ENCODE measurements around the gene CA4. TPM values are rescaled to one million over a fixed set of nuclear protein-coding genes. Genes with fewer than 3 reads are reported as not detected.

The CA4 gene
- total and polyA plus RNA-seq, 2 experiments from 2014 or later, result 1.2 to 6.1 TPM

DNA sequence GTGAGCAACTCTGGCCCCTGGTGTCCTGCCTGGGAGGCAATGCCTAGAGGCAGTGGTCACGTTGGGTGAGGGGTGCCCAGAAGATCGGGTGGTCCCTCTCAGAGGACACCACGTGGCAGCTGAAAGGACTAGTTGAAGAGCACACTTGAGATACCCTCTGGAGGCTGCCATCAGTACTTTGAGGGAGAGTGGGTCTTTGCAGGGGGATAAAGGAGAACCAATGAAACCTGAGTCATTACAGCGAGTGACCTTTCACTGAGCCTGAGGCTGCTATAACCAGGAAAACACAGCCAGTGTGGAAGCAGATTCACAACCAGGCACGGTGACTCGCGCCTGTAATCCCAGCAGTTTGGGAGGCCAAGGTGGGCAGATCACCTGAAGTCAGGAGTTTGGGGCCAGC, 18.9 kb downstream of the CA4 start:
- no peak overlapping the region for H3K4me2 ChIP-seq
- 71% methylated on average over 7 of the region's 7 CpGs for WGBS (ENCODE audit: low lambda C conversion rate, missing lambda C conversion rate)
- TF ChIP-seq EZH2 (IDR thresholded peaks at IDR 0.05; ENCODE audit: borderline replicate concordance) (no peak), EZH2phosphoT487 (IDR thresholded peaks at IDR 0.05; ENCODE audit: low read depth, severe bottlenecking, unreplicated experiment) (no peak)
- TF ChIP-seq, protein P1, sequence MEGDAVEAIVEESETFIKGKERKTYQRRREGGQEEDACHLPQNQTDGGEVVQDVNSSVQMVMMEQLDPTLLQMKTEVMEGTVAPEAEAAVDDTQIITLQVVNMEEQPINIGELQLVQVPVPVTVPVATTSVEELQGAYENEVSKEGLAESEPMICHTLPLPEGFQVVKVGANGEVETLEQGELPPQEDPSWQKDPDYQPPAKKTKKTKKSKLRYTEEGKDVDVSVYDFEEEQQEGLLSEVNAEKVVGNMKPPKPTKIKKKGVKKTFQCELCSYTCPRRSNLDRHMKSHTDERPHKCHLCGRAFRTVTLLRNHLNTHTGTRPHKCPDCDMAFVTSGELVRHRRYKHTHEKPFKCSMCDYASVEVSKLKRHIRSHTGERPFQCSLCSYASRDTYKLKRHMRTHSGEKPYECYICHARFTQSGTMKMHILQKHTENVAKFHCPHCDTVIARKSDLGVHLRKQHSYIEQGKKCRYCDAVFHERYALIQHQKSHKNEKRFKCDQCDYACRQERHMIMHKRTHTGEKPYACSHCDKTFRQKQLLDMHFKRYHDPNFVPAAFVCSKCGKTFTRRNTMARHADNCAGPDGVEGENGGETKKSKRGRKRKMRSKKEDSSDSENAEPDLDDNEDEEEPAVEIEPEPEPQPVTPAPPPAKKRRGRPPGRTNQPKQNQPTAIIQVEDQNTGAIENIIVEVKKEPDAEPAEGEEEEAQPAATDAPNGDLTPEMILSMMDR (IDR thresholded peaks at IDR 0.05; ENCODE audit: poor library complexity), result no peak
- H3K36me3 ChIP-seq (replicated peaks; ENCODE audit: insufficient read depth, low read depth), result no peaks in the 10 kb centered on the region
- H3K27ac ChIP-seq, result no peak overlapping the region
- H4K20me1 ChIP-seq (ENCODE audit: insufficient read depth, poor library complexity, severe bottlenecking), result no peaks in the 10 kb centered on the region
- no peaks in the 10 kb centered on the region for H3K27me3 ChIP-seq
- no peak overlapping the region for H3K4me3 ChIP-seq
- H3K79me2 ChIP-seq, result no peaks in the 10 kb centered on the region
- no peak for DNase-seq (ENCODE audit: low spot score)
- no peaks in the 10 kb centered on the region for H3K9me3 ChIP-seq (ENCODE audit: low read depth)
- H3K4me1 ChIP-seq (ENCODE audit: insufficient read depth), result no peaks in the 10 kb centered on the region
- H3K9me2 ChIP-seq (replicated peaks; ENCODE audit: insufficient read depth), result no peaks in the 10 kb centered on the region
- H2AFZ ChIP-seq, result no peak overlapping the region

DNA sequence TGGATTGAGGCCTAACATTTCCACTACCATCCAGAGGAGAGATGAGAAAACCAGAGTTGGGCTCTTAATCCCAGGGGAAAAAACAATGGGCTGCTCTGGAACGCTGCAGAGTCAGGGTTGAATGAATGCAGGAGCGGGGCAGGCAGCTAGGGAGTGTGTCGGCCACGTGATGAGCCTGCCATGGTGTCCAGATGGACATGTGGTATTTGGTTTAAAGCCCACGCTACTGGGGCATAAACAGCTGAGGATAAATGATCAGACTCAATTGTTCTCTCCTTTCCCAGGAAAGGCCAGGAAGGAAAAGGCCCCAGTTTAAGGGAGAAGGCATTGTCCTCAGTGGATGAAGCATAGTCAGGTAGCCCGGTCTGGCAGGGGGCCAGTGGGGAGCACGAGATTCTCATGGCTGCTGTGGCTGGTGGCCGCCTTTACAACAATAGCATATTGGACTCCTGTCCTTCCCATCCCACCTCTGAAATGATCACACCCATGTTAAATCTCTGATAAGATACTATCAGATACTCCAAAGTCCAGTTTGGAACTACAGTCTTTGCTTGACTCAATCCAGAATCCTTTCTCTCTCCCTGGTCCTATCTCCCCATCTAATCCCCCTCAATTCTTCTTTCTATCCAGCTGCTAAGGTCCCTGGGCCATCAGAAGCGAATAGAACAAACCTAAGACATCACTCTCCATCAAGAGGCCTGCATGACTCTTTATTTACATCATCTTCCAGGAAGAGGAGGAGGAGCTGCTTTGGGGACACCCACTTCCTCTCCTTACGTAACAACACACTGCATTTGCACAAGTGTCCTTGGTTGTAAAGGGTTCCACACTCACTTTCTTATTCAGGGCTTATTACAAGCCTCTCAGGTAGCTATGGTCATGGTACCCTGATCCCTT, 20.4 kb downstream of the CA4 start:
- H3K79me2 ChIP-seq, result no peaks in the 10 kb centered on the region

DNA sequence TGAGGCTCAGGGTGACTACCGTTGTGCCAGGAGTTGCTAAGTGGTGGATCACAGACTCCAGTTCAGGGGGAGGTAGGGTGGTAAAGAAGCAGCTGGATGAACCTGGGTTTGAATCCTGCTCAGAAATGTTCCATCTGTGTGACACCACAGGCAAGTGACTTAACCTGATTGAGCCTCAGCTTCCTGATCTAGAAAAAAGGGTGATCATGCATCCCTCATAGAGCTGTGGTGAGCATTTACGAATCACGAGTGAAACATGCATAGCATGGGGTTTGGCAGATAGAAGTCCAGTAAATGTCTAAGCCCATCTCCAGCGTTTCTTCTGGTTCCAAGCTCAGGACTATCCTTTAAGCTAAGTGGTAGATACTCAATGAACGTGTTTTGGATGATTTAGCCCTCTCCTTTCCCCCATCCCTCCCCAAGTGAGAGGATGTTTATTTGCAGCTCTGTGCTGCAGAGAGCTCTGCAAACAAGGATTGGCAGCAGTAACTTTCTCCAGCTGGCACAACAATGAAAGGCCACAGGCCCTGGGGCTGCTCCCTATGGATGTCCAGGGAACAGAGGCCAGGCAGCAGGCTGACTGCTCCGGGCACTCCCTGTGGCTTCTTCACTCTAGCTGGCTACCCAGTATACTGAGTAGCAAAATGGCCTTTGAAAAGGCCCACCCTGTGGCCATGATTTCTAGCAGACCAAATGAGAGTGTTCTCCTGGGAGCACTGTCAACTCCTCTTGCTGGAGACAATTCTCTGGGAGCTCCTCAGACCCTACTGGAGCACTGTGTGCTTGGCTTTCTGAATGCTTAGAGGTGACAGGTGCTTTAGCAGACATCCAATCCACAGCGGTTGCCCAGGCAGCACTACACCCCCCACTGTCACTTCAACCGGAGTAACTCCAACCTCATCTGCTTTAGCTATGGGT, 21.3 kb downstream of the CA4 start:
- no peaks in the 10 kb centered on the region for H4K20me1 ChIP-seq (ENCODE audit: insufficient read depth, poor library complexity, severe bottlenecking)
- no peaks in the 10 kb centered on the region for H3K4me1 ChIP-seq (ENCODE audit: insufficient read depth)
- no peaks in the 10 kb centered on the region for H3K36me3 ChIP-seq (replicated peaks; ENCODE audit: insufficient read depth, low read depth)
- H3K9me2 ChIP-seq (replicated peaks; ENCODE audit: insufficient read depth), result no peaks in the 10 kb centered on the region
- TF ChIP-seq, protein P1 (IDR thresholded peaks at IDR 0.05; ENCODE audit: poor library complexity), result no peak
- TF ChIP-seq EZH2 (IDR thresholded peaks at IDR 0.05; ENCODE audit: borderline replicate concordance) (no peak), EZH2phosphoT487 (IDR thresholded peaks at IDR 0.05; ENCODE audit: low read depth, severe bottlenecking, unreplicated experiment) (no peak)
- H2AFZ ChIP-seq, result no peak overlapping the region
- no peaks in the 10 kb centered on the region for H3K79me2 ChIP-seq
- DNase-seq (ENCODE audit: low spot score), result no peak
- no peak overlapping the region for H3K4me2 ChIP-seq
- H3K9me3 ChIP-seq (ENCODE audit: low read depth), result no peaks in the 10 kb centered on the region
- H3K27ac ChIP-seq, result peak overlapping the region; percentile 75
- 86% methylated on average over 8 of the region's 8 CpGs for WGBS (ENCODE audit: low lambda C conversion rate, missing lambda C conversion rate)
- H3K4me3 ChIP-seq, result no peak overlapping the region
- H3K27me3 ChIP-seq, result no peaks in the 10 kb centered on the region

More for the DNA sequence above, 20.4 kb downstream of the CA4 start:
- Histone ChIP-seq H3K9me2 (replicated peaks; ENCODE audit: insufficient read depth) (no peaks in the 10 kb centered on the region), H3K27ac (peak overlapping the region; percentile 75), H4K20me1 (ENCODE audit: insufficient read depth, poor library complexity, severe bottlenecking) (no peaks in the 10 kb centered on the region), H3K4me3 (no peak overlapping the region), H3K36me3 (replicated peaks; ENCODE audit: insufficient read depth, low read depth) (no peaks in the 10 kb centered on the region), H3K4me2 (peak overlapping the region; percentile 45), H3K9me3 (ENCODE audit: low read depth) (no peaks in the 10 kb centered on the region), H3K4me1 (ENCODE audit: insufficient read depth) (no peaks in the 10 kb centered on the region), H3K27me3 (no peaks in the 10 kb centered on the region), H2AFZ (no peak overlapping the region)
- DNase-seq (ENCODE audit: low spot score), result peak; percentile 31
- TF ChIP-seq EZH2 (IDR thresholded peaks at IDR 0.05; ENCODE audit: borderline replicate concordance) (no peak), EZH2phosphoT487 (IDR thresholded peaks at IDR 0.05; ENCODE audit: low read depth, severe bottlenecking, unreplicated experiment) (no peak)
- TF ChIP-seq, protein P1 (IDR thresholded peaks at IDR 0.05; ENCODE audit: poor library complexity), result no peak
- WGBS (ENCODE audit: low lambda C conversion rate, missing lambda C conversion rate), result 62% methylated on average over 10 of the region's 10 CpGs

Measured in hepatocyte (in vitro differentiated cells).